HCT116 (cell line): ENCODE measurements around the gene WBP2NL. TPM values are rescaled to one million over a fixed set of nuclear protein-coding genes. Genes with fewer than 3 reads are reported as not detected.

Experiments
- ATAC-seq: fragments of 200-7000 bp; cut with Tn5 transposase; 2 replicates; pipeline ENCODE4 v1.9.1; 2020; ENCODE audit warnings: mild to moderate bottlenecking, moderate library complexity
- BruUV-seq: library from RNA; stranded (reverse); fragments of 400-500 nt; replicated peaks from 2 replicates; lab custom pipeline; 2021; lab: Mats Ljungman, UMichigan
- CTCF ChIA-PET: fragments of 300-600 bp; sonication (Branson Sonifier 250); formaldehyde crosslinking; loops from one replicate; lab custom pipeline; 2021; ENCODE audit warnings: antibody characterized with exemption; lab: Charles Lee
- POLR2A ChIA-PET: fragments of 300-600, 350-600 bp; sonication (Branson Sonifier 250); formaldehyde crosslinking; loops from one replicate; lab custom pipeline; 2021; ENCODE audit warnings: antibody characterized with exemption; lab: Charles Lee
- RAD21 ChIA-PET, 2 experiments: fragments of 300-600 bp; sonication (Branson Sonifier 250); formaldehyde crosslinking; loops; one replicate each; lab custom pipeline; 2023; ENCODE audit warnings: low total read pairs in 2 of 2; ENCODE audit not compliant: uncharacterized antibody in 2 of 2, unreplicated experiment in 2 of 2, low non-redundant PET in 1 of 2; lab: Charles Lee
- DNase-seq: peaks from one replicate; pipeline ENCODE4 v3.0.0-alpha.2; 2010; ENCODE audit warnings: low read depth, low spot score
- H2AFZ ChIP-seq: fragments of 200-600 bp; shearing (Covaris generic), sonication (generic); 2 replicates; pipeline ENCODE4 v1.6.1; 2017; ENCODE audit warnings: low read depth, mixed run types, mixed read lengths, antibody characterized with exemption, low read length; ENCODE audit not compliant: poor library complexity, severe bottlenecking
- H3K27ac ChIP-seq: 2 replicates; pipeline ENCODE4 v1.5.1; 2012; ENCODE audit warnings: low read depth, low read length
- H3K27me3 ChIP-seq: fragments of 200-600 bp; sonication (generic); 2 replicates; pipeline ENCODE4 v1.6.1; 2016; ENCODE audit warnings: mixed run types, low read length, mixed read lengths; ENCODE audit not compliant: insufficient read depth
- H3K36me3 ChIP-seq, 2 experiments: fragments of 200-500 bp in 1 of 2; fragments of 200-600 bp in 1 of 2; sonication (Bioruptor generic) in 1 of 2; sonication (generic) in 1 of 2; 2 replicates each; pipeline versions ENCODE4 v1.5.1 to v1.6.1; 2014 to 2016; ENCODE audit warnings: low read length in 2 of 2, inconsistent platforms in 1 of 2, mixed read lengths in 1 of 2, mixed run types in 1 of 2; ENCODE audit not compliant: insufficient read depth in 2 of 2, control insufficient read depth in 1 of 2
- H3K4me1 ChIP-seq, 2 experiments: fragments of 200-600 bp in 1 of 2; sonication (generic) in 1 of 2; 2 replicates each; pipeline versions ENCODE4 v1.5.1 to v1.6.1; 2012 to 2017; ENCODE audit warnings: low read length in 2 of 2, inconsistent platforms in 1 of 2, mild to moderate bottlenecking in 1 of 2, mixed read lengths in 1 of 2, mixed run types in 1 of 2, moderate library complexity in 1 of 2; ENCODE audit not compliant: insufficient read depth in 2 of 2, control insufficient read depth in 1 of 2
- H3K4me2 ChIP-seq: fragments of 200-600 bp; sonication (generic); 2 replicates; pipeline ENCODE4 v1.6.1; 2017; ENCODE audit warnings: mixed run types, low read length, mixed read lengths
- H3K4me3 ChIP-seq, 2 experiments: fragments of 200-600 bp in 1 of 2; sonication (generic) in 1 of 2; replicated peaks in 1 of 2; 2 replicates each; pipeline ENCODE4 v1.5.1; 2011 to 2016; ENCODE audit warnings: low read length in 2 of 2, control low read depth in 1 of 2, low read depth in 1 of 2, mild to moderate bottlenecking in 1 of 2, mixed read lengths in 1 of 2, mixed run types in 1 of 2
- H3K79me2 ChIP-seq: fragments of 200-600 bp; sonication (generic); 2 replicates; pipeline ENCODE4 v1.6.1; 2017; ENCODE audit warnings: mild to moderate bottlenecking, mixed run types, low read length, moderate library complexity, mixed read lengths; ENCODE audit not compliant: insufficient read depth
- H3K9ac ChIP-seq: fragments of 200-600 bp; sonication (generic); 2 replicates; pipeline ENCODE4 v1.6.1; 2016; ENCODE audit warnings: low read length, mixed read lengths
- H3K9me2 ChIP-seq: fragments of 200-600 bp; sonication (generic), shearing (Covaris generic); 2 replicates; pipeline ENCODE4 v1.6.1; 2017; ENCODE audit warnings: mixed run types, mild to moderate bottlenecking, moderate library complexity; ENCODE audit not compliant: insufficient read depth
- H3K9me3 ChIP-seq, 2 experiments: fragments of 200-500 bp in 1 of 2; fragments of 200-600 bp in 1 of 2; sonication (Bioruptor generic) in 1 of 2; sonication (generic) in 1 of 2; 2 replicates each; pipeline ENCODE4 v1.6.1; 2014 to 2017; ENCODE audit warnings: low read length in 2 of 2, mixed read lengths in 2 of 2, inconsistent platforms in 1 of 2, low read depth in 1 of 2, mild to moderate bottlenecking in 1 of 2, mixed run types in 1 of 2, moderate library complexity in 1 of 2; ENCODE audit not compliant: control insufficient read depth in 1 of 2, insufficient read depth in 1 of 2
- H4K20me1 ChIP-seq: fragments of 200-600 bp; sonication (generic), shearing (Covaris generic); 2 replicates; pipeline ENCODE4 v1.6.1; 2017; ENCODE audit warnings: mixed run types, mild to moderate bottlenecking, moderate library complexity; ENCODE audit not compliant: insufficient read depth
- CEBPB ChIP-seq: IDR thresholded peaks from 2 replicates; pipeline ENCODE4 v1.6.1; 2012; ENCODE audit warnings: low read depth
- ELF1 ChIP-seq: IDR thresholded peaks from 2 replicates; pipeline ENCODE4 v1.6.1; 2012; ENCODE audit warnings: low read depth, borderline replicate concordance
- JUND ChIP-seq: IDR thresholded peaks from 2 replicates; pipeline ENCODE4 v1.6.1; 2012
- POLR2A ChIP-seq: IDR thresholded peaks from 2 replicates; pipeline ENCODE4 v1.7.0; 2011; ENCODE audit warnings: borderline replicate concordance; ENCODE audit not compliant: insufficient read depth, insufficient read length; ENCODE audit errors: extremely low read depth
- RAD21 ChIP-seq: IDR thresholded peaks from 2 replicates; pipeline ENCODE4 v1.6.1; 2012; ENCODE audit warnings: low read depth, mild to moderate bottlenecking
- SP1 ChIP-seq: IDR thresholded peaks from 2 replicates; pipeline ENCODE4 v1.6.1; 2012; ENCODE audit warnings: low read depth
- SRF ChIP-seq: IDR thresholded peaks from 2 replicates; pipeline ENCODE4 v1.6.1; 2012; ENCODE audit warnings: low read depth
- TCF7L2 ChIP-seq: IDR thresholded peaks from 2 replicates; pipeline ENCODE4 v1.7.0; 2011; ENCODE audit warnings: borderline replicate concordance, inconsistent platforms; ENCODE audit not compliant: insufficient read depth, insufficient read length; ENCODE audit errors: extremely low read depth
- intact Hi-C: fragments of 100-400 bp; cut with micrococcal nuclease; formaldehyde crosslinking; loops from 2 replicates; pipeline ENCODE4 v1.10.0; 2022
- total RNA-seq: library from RNA; stranded (reverse); gene quantifications from one replicate; pipeline ENCODE4 v1.2.1, GENCODE V29; 2021; ENCODE audit not compliant: unreplicated experiment
- TF ChIP-seq, protein P1 (sequence below): IDR thresholded peaks from 2 replicates; pipeline ENCODE4 v1.6.1; 2012; ENCODE audit warnings: low read depth
- TF ChIP-seq, protein P2 (sequence below), 3 experiments: fragments of 200-600 bp in 1 of 3; sonication (generic) in 1 of 3; IDR thresholded peaks in 2 of 3; conservative IDR thresholded peaks in 1 of 3; 2 replicates each; pipeline ENCODE4 v1.5.1; 2012 to 2017; ENCODE audit warnings: low read depth in 2 of 3, low read length in 2 of 3, antibody characterized with exemption in 1 of 3, borderline replicate concordance in 1 of 3, control low read depth in 1 of 3, mild to moderate bottlenecking in 1 of 3, mixed read lengths in 1 of 3, mixed run types in 1 of 3, moderate library complexity in 1 of 3; ENCODE audit not compliant: insufficient read depth in 1 of 3

Gene WBP2NL
- total RNA-seq, 1 experiment from 2014 or later: not detected

DNA sequence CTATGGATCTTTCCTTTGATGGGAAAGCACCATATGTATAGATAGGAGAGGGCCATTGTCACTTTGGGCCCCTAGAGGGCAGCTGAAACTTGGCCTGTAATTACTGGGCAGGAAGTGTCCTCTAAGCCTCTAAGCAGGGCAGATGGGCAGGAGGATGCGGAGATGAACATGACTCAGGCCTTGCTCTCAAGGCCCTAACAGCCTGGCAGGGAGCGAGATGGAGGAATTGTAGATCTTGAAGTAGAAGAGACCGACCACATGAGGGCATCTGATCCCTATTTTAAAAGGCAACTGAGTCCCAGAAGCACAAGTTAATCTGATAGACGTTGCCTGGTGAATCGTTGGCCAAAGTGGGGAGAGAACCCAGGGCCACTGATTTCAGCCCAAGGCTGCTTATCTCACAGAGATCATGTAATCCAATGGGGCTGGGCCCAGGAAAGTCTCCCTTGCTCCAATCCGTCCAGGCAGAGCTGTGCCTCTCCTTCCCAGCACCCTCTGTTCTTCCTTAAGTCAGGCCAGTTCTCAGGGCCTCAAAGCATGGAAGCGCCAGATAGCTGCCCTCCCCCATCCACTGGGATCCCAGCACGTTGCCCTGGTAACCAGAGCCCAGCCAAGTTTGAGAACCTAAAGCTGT, 31.9 kb upstream of the WBP2NL start:
- POLR2A ChIA-PET: no interaction called here
- CTCF ChIA-PET: interaction anchor here (0.9 to 1.2 kb wide), 3 partner anchors 11 to 146 kb away, joined by 3 read pairs; partner anchors contain the start of gene NDUFA6
- peak; percentile 48 for DNase-seq
- no peaks in the 10 kb centered on the region for H3K9me2 ChIP-seq
- no peak for TF ChIP-seq SP1
- no peak for TF ChIP-seq CEBPB
- no peak for TF ChIP-seq SRF
- TF ChIP-seq, protein P1, sequence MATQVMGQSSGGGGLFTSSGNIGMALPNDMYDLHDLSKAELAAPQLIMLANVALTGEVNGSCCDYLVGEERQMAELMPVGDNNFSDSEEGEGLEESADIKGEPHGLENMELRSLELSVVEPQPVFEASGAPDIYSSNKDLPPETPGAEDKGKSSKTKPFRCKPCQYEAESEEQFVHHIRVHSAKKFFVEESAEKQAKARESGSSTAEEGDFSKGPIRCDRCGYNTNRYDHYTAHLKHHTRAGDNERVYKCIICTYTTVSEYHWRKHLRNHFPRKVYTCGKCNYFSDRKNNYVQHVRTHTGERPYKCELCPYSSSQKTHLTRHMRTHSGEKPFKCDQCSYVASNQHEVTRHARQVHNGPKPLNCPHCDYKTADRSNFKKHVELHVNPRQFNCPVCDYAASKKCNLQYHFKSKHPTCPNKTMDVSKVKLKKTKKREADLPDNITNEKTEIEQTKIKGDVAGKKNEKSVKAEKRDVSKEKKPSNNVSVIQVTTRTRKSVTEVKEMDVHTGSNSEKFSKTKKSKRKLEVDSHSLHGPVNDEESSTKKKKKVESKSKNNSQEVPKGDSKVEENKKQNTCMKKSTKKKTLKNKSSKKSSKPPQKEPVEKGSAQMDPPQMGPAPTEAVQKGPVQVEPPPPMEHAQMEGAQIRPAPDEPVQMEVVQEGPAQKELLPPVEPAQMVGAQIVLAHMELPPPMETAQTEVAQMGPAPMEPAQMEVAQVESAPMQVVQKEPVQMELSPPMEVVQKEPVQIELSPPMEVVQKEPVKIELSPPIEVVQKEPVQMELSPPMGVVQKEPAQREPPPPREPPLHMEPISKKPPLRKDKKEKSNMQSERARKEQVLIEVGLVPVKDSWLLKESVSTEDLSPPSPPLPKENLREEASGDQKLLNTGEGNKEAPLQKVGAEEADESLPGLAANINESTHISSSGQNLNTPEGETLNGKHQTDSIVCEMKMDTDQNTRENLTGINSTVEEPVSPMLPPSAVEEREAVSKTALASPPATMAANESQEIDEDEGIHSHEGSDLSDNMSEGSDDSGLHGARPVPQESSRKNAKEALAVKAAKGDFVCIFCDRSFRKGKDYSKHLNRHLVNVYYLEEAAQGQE: no peak
- peak; percentile 67 for TF ChIP-seq RAD21
- TF ChIP-seq JUND: no peak
- no peak for TF ChIP-seq POLR2A
- TF ChIP-seq, protein P2, sequence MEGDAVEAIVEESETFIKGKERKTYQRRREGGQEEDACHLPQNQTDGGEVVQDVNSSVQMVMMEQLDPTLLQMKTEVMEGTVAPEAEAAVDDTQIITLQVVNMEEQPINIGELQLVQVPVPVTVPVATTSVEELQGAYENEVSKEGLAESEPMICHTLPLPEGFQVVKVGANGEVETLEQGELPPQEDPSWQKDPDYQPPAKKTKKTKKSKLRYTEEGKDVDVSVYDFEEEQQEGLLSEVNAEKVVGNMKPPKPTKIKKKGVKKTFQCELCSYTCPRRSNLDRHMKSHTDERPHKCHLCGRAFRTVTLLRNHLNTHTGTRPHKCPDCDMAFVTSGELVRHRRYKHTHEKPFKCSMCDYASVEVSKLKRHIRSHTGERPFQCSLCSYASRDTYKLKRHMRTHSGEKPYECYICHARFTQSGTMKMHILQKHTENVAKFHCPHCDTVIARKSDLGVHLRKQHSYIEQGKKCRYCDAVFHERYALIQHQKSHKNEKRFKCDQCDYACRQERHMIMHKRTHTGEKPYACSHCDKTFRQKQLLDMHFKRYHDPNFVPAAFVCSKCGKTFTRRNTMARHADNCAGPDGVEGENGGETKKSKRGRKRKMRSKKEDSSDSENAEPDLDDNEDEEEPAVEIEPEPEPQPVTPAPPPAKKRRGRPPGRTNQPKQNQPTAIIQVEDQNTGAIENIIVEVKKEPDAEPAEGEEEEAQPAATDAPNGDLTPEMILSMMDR (IDR thresholded peaks at IDR 0.05 in 2 of 3, conservative IDR thresholded peaks at IDR 0.05 in 1 of 3; ENCODE audit: borderline replicate concordance in 1 of 3, insufficient read depth in 1 of 3, low read depth in 2 of 3, low read length in 2 of 3): peak; percentile 37 to 58 (median 42); a peak in 4 of 6 replicates
- TF ChIP-seq TCF7L2: no peak
- TF ChIP-seq ELF1: no peak
- TF ChIP-seq, all 23 proteins: peak for 2
- H3K27ac ChIP-seq: no peak overlapping the region
- H4K20me1 ChIP-seq: no peaks in the 10 kb centered on the region
- RAD21 ChIA-PET: interaction anchor here in 1 of 2 experiments (0.6 kb wide), 1 partner anchor 133 kb away, joined by 4 read pairs; no protein-coding TSS in a partner anchor
- no peak overlapping the region for H3K4me3 ChIP-seq
- no peaks in the 10 kb centered on the region for H3K27me3 ChIP-seq
- no TSS peak for BruUV-seq
- no peaks in the 10 kb centered on the region; a peak in 1 of 4 replicates for H3K9me3 ChIP-seq
- ATAC-seq: peak; percentile 77
- H3K4me2 ChIP-seq: no peak overlapping the region
- H3K4me1 ChIP-seq: peaks cover 0 to 17% of the 10 kb centered on the region in 2 experiments; a peak in 1 of 4 replicates
- H3K79me2 ChIP-seq: no peaks in the 10 kb centered on the region
- H2AFZ ChIP-seq: no peak overlapping the region
- intact Hi-C loops: loop anchor here (2.0 to 5.0 kb wide), 2 partner anchors 146 to 478 kb away; no protein-coding TSS in a partner anchor
- H3K9ac ChIP-seq: no peak overlapping the region
- no peaks in the 10 kb centered on the region for H3K36me3 ChIP-seq
